Type B pancreatic cell (in vitro differentiated cells): Measurements from ENCODE around the gene CLEC2L. TPM values are rescaled to one million over a fixed set of nuclear protein-coding genes. Genes with fewer than 3 reads are reported as not detected.

Experiments
- DNase-seq: peaks from one replicate; pipeline ENCODE4 v3.0.0; 2021; ENCODE audit warnings: mixed read lengths; ENCODE audit not compliant: unreplicated experiment; ENCODE audit errors: extremely low spot score
- H3K27ac Mint-ChIP-seq: 2 replicates; pipeline ENCODE4 v1.8.0; 2021; ENCODE audit warnings: mild to moderate bottlenecking, mixed read lengths
- H3K27me3 Mint-ChIP-seq: 2 replicates; pipeline ENCODE4 v1.8.0; 2021; ENCODE audit warnings: mixed read lengths
- H3K36me3 Mint-ChIP-seq: 2 replicates; pipeline ENCODE4 v1.8.0; 2021; ENCODE audit warnings: mixed read lengths
- H3K4me1 Mint-ChIP-seq: one replicate; pipeline ENCODE4 v1.8.0; 2021; ENCODE audit warnings: mixed read lengths; ENCODE audit not compliant: unreplicated experiment
- H3K4me3 Mint-ChIP-seq: 2 replicates; pipeline ENCODE4 v1.8.0; 2021; ENCODE audit warnings: mild to moderate bottlenecking, mixed read lengths
- H3K9me3 Mint-ChIP-seq: 2 replicates; pipeline ENCODE4 v1.8.0; 2021; ENCODE audit warnings: mixed read lengths
- CTCF ChIP-seq: fragments of 200-600 bp; sonication (generic); conservative IDR thresholded peaks from 2 replicates; pipeline ENCODE4 v1.5.0; 2021; ENCODE audit warnings: antibody characterized with exemption, mild to moderate bottlenecking
- total RNA-seq: library from RNA; stranded (reverse); gene quantifications from 2 replicates; pipeline ENCODE4 v1.2.1, GENCODE V29; 2021; ENCODE audit warnings: low replicate concordance

Gene CLEC2L
- total RNA-seq, 1 donor from 2014 or later: 0.34 TPM

GRCh38 chr7:139531094-139531493, 7.6 kb downstream of the CLEC2L start:
- H3K36me3 Mint-ChIP-seq: no peaks in the 10 kb centered on the region
- peaks cover 51% of the 10 kb centered on the region for H3K27me3 Mint-ChIP-seq
- no peak for TF ChIP-seq CTCF
- H3K27ac Mint-ChIP-seq: no peak overlapping the region
- H3K4me1 Mint-ChIP-seq: no peaks in the 10 kb centered on the region
- peaks cover 12% of the 10 kb centered on the region for H3K9me3 Mint-ChIP-seq
- H3K4me3 Mint-ChIP-seq: no peak overlapping the region
- DNase-seq: no peak

GRCh38 chr7:139532636-139533155, 9.2 kb downstream of the CLEC2L start:
- TF ChIP-seq CTCF: no peak
- Mint-ChIP-seq H3K27ac (no peak overlapping the region), H3K4me1 (no peaks in the 10 kb centered on the region), H3K4me3 (no peak overlapping the region), H3K9me3 (peaks cover 12% of the 10 kb centered on the region), H3K36me3 (no peaks in the 10 kb centered on the region), H3K27me3 (peaks cover 39% of the 10 kb centered on the region)
- DNase-seq: no peak

- H3K27ac Mint-ChIP-seq: no peak overlapping the region
- H3K27me3 Mint-ChIP-seq: peaks cover 28% of the 10 kb centered on the region
These were observed 10.6 kb downstream of the CLEC2L start for GRCh38 chr7:139534096-139534495.

GRCh38 chr7:139534966-139535651, 11.6 kb downstream of the CLEC2L start:
- peaks cover 26% of the 10 kb centered on the region for H3K27me3 Mint-ChIP-seq
- no peak for DNase-seq
- H3K4me3 Mint-ChIP-seq: no peak overlapping the region

More at GRCh38 chr7:139534096-139534495, 10.6 kb downstream of the CLEC2L start:
- Mint-ChIP-seq H3K36me3 (no peaks in the 10 kb centered on the region), H3K4me1 (no peaks in the 10 kb centered on the region), H3K4me3 (no peak overlapping the region), H3K9me3 (peaks cover 6% of the 10 kb centered on the region)
- no peak for DNase-seq
- TF ChIP-seq CTCF: no peak

GRCh38 chr7:139536152-139536551, 12.7 kb downstream of the CLEC2L start:
- H3K27ac Mint-ChIP-seq: no peak overlapping the region
- no peak overlapping the region for H3K4me3 Mint-ChIP-seq
- TF ChIP-seq CTCF: no peak
- no peak for DNase-seq
- peaks cover 25% of the 10 kb centered on the region for H3K27me3 Mint-ChIP-seq
- H3K4me1 Mint-ChIP-seq: no peaks in the 10 kb centered on the region
- H3K9me3 Mint-ChIP-seq: peaks cover 2% of the 10 kb centered on the region
- H3K36me3 Mint-ChIP-seq: no peaks in the 10 kb centered on the region

More at GRCh38 chr7:139534966-139535651, 11.6 kb downstream of the CLEC2L start:
- no peaks in the 10 kb centered on the region for H3K4me1 Mint-ChIP-seq
- no peak for TF ChIP-seq CTCF
- H3K36me3 Mint-ChIP-seq: no peaks in the 10 kb centered on the region
- no peak overlapping the region for H3K27ac Mint-ChIP-seq
- H3K9me3 Mint-ChIP-seq: peaks cover 6% of the 10 kb centered on the region
